Measurements from ENCODE around the gene ARL2.
A peak's percentile ranks its signal among the peaks of the same experiment; 100 is the strongest.

ARL2 gene

DNA sequence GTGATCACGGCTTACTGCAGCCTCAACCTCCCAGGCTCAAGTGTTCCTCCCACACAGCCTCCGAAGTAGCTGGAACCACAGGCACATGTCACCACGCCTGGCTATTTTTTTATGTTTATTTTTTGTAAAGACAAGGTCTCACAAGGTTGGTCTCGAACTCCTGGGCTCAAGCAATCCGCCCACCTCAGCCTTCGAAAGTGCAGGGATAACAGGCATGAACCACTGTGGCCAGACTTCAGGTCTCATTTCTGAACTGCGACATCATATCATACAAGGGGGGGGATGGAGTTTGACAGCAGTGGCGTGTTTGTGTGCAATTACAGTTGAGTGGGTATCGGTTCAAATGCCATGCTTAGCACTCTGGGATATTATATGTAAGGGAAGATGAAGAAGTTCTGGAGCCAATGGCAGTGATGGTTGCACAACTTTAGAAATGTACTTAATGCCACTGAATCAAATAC lies 37.5 kb downstream of the ARL2 start:
- DNase-seq: no peak

DNA sequence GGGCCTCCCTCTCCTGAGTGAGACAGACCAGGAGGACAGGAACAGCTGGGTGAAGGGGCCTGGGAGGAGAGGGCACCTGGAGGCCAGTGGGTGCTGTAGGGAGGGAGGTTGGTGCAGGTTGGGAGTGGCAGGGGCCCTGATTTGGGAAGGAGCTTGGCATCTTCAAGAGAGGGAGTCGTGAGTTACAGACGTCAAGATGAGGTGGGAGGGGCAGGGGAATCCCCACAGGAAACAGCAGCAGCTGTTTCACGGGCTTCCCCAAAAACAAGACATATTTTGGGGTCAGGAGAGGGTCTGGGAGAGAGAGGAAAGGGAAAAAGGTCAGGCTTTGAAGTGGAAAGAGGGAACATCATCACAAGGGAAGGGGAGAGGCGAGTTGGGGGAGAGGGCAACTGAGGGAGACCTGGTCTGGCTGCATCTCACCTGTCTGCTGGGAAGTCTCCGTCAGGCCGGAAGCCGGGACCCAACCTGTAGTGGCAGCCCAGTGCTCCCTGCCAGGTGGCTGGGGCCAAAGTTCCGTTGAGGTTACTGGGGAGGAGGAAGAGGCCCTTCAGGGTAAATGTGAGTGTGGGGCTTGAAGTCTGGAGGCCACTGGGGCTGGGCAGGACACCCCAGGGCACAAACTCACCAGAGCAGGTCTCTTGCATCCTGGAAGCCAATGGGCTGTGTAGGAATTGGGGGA lies 40.0 kb downstream of the ARL2 start:
- DNase-seq: no peak

DNA sequence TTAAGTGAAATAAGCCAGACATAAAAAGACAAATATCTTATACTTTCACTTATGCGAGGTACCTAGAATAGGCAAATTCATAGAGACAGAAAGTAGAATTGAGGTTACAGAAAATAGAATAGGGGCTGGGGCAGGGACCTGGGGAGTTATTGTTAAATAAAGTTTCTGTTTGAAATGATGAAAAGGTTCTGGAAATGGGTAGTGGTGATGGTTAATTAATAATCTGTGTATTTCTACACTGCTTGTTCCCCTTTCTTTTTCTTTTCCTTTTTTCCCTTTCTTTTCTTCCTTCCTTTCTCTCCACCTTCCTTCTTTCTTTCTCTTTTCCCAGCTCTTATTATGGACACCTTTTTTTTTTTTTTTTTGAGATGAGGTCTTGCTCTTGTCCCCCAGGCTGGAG lies 41.6 kb downstream of the ARL2 start:
- no peak for DNase-seq

GRCh38 chr11:65056999-65057398 lies 43.0 kb downstream of the ARL2 start:
- no peak for DNase-seq

DNA sequence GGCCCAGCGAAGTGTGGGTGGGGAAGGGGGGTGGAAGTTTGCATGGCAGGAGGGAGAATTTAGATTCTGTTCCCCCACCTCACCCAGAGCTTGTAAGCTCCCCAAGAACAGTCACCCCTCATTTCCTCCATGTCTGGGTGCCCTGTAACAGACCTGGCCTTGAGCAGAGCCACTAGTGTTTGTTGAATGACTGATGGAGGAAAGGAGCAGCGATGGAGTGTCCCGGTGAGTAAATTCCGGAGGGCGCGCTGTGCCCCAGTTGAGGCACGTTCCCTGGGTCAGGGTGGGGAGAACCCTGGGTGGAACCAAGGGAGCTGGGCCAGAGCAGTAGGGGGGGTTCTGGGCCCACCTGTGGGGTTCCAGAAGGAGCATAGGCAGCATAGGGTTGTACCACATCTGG lies 43.6 kb downstream of the ARL2 start:
- no peak for DNase-seq

GRCh38 chr11:65058012-65058411 lies 44.1 kb downstream of the ARL2 start:
- DNase-seq: no peak

GRCh38 chr11:65058419-65059054 lies 44.6 kb downstream of the ARL2 start, which contains the start of gene NAALADL1:
NAALADL1 (minus strand) TSS chr11:65058553; CDS start chr11:65058521, 32 bp downstream.
- DNase-seq: no peak

- no peak for DNase-seq
These were observed 45.6 kb downstream of the ARL2 start for GRCh38 chr11:65059523-65059922.

- no peak for DNase-seq
These were observed 46.2 kb downstream of the ARL2 start for GRCh38 chr11:65059959-65060824.

- no peak for DNase-seq
These were observed 47.0 kb downstream of the ARL2 start for GRCh38 chr11:65060913-65061408.

DNA sequence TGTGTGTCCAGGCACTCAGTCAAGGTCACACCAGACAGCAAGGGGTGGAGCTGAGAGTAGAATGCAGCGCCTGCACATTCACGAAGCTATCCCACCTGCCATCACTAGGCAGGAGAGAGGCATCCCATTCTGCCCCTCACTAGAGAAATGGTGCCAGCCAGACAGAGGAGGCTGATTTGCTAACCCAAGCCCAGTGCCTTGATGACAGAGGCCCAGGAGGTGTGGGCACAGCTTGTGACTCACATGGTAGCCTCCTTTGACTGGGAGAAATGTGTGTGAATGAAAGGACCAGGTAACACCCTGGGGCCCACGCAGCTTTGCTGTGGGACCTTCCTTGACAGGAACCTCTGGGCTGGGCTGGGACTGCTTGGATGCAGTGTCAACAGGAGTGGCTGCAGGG lies 49.6 kb downstream of the ARL2 start:
- DNase-seq: no peak

DNA sequence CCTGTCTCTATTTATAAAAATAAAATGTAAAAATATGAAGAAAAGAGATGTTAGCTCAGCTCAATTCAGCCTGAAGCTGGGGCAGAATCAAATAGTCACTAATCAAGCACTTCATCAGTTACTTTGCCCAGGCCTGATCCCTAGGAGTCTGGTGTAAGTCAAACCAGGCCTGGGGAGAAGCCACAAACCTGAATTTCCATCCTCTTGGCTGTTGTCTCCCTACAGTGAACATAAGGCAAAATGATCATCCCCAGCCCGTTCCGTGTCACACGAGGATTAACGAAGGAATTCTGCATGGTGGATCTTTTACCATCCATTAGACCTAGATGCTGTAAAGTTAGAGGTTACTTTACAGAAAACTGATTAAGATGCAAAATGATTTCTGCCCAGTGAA lies 50.9 kb downstream of the ARL2 start:
- DNase-seq: no peak

DNA sequence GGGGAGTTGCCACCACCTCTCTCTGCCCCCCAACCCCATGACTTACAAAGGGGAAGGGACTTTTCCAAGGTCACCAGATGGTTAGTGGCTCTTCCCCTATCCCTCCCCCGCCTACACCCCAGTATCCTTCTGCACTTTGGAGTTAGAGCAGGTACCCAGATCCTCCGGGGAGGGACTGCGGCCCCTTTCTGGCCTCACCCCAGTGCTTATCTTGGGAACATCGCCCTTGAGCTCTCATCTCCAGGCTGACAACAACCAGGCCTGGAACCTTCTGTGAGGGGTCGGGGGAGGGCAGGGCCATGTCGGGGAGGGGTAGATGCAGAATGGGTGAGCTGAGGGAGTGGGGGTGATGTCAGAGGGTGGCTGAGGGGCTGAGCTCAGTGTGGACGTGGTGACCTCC lies 51.9 kb downstream of the ARL2 start:
- no peak for DNase-seq

- no peak for DNase-seq
These were observed 52.4 kb downstream of the ARL2 start for GRCh38 chr11:65066315-65066714.

DNA sequence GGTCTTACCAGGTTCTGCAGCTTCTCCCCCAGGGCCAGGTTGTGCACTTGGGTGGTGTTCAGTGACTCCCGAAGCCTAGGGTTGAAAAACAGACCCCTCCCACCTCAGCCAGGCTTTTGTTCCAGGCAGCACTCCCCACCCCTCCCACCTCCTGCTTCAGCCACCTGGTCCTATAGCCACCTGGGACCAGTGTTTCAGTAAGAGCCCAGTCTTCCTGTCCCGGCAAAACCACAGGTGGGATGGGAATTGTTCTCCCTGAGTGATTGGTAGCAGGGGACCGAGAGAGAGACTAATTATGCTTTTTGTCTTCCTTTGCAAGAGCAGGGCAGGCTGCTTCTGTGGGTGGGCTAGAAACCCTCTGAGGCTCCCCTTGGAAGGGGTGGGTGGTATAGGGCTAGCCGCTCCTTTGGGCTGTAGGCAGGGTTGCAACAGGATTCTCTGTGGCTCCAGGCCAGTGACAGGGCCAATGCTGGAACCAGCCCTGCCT lies 52.9 kb downstream of the ARL2 start:
- DNase-seq: peak; percentile 81

DNA sequence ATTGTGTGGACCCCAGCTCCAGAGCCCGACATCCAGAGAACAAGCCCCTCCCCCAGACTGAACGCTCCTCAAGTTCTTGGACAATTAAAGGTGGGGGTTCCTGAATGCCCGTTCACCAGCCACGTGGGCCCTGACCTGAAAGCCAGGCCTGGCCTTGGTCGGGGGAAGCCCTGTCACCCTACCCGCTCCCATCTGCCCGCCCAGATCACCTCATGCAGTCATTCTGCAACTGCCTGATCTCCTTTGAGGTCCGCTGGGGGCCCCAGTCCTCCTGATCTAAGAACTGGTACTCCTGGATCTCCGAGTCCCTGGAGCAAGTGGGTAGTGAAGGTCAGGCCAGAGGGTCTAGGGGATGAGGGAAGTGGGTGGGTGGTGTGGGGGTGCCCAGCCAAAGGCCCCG lies 53.5 kb downstream of the ARL2 start:
- DNase-seq: no peak

GRCh38 chr11:65069217-65069616 lies 55.3 kb downstream of the ARL2 start:
- no peak for DNase-seq

Data from NCI-H2107 (cell line).